ENCODE data around the gene HOXD13.

HOXD13 gene

DNA sequence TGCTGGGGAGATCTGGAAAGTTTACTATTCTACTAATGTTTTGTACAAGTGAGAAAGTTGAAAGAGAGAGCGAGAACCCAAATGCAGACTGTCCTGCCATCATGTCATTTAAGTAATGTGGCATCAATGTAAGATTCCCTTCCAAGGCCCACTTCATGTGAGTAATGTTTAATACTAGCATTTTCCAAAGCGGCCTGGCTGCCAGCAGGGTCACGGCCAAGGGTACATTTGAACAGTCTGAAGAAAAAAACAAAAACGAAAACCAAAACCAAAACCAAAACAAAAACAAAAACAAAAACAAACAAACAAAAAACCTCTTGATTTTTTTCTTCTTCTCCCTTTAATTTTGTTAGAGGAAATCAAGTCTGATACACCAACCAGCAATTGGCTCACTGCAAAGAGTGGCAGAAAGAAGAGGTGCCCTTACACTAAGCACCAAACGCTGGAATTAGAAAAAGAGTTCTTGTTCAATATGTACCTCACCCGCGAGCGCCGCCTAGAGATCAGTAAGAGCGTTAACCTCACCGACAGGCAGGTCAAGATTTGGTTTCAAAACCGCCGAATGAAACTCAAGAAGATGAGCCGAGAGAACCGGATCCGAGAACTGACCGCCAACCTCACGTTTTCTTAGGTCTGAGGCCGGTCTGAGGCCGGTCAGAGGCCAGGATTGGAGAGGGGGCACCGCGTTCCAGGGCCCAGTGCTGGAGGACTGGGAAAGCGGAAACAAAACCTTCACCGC lies 26.2 kb downstream of the HOXD13 start:
- H3K9me2 ChIP-seq (replicated peaks; ENCODE audit: control insufficient read depth, low read length): no peaks in the 10 kb centered on the region
- no peaks in the 10 kb centered on the region for H3K79me2 ChIP-seq (ENCODE audit: control insufficient read depth, low read length)
- H3K9me3 ChIP-seq (ENCODE audit: control insufficient read depth, insufficient read depth, low read length): no peaks in the 10 kb centered on the region
- H3K4me1 ChIP-seq (ENCODE audit: control insufficient read depth, low read length): no peaks in the 10 kb centered on the region
- no peak overlapping the region for H3K4me3 ChIP-seq (ENCODE audit: low read length)
- H3K27me3 ChIP-seq (ENCODE audit: control insufficient read depth, low read length): peaks cover 14% of the 10 kb centered on the region
- TF ChIP-seq EZH2phosphoT487 (IDR thresholded peaks at IDR 0.05; ENCODE audit: borderline replicate concordance, low read length): no peak
- TF ChIP-seq, protein P1, sequence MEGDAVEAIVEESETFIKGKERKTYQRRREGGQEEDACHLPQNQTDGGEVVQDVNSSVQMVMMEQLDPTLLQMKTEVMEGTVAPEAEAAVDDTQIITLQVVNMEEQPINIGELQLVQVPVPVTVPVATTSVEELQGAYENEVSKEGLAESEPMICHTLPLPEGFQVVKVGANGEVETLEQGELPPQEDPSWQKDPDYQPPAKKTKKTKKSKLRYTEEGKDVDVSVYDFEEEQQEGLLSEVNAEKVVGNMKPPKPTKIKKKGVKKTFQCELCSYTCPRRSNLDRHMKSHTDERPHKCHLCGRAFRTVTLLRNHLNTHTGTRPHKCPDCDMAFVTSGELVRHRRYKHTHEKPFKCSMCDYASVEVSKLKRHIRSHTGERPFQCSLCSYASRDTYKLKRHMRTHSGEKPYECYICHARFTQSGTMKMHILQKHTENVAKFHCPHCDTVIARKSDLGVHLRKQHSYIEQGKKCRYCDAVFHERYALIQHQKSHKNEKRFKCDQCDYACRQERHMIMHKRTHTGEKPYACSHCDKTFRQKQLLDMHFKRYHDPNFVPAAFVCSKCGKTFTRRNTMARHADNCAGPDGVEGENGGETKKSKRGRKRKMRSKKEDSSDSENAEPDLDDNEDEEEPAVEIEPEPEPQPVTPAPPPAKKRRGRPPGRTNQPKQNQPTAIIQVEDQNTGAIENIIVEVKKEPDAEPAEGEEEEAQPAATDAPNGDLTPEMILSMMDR (IDR thresholded peaks at IDR 0.05; ENCODE audit: low read depth, low read length, poor library complexity, severe bottlenecking): peak; percentile 73
- H3F3A ChIP-seq (ENCODE audit: control insufficient read depth, insufficient read depth): no peaks in the 10 kb centered on the region
- H3K4me2 ChIP-seq (ENCODE audit: low read length): no peak overlapping the region
- no peaks in the 10 kb centered on the region for H3K36me3 ChIP-seq (ENCODE audit: control insufficient read depth, low read length)
- H4K20me1 ChIP-seq (ENCODE audit: control insufficient read depth, insufficient read depth, low read depth, low read length): no peaks in the 10 kb centered on the region
- no peak overlapping the region for H3K27ac ChIP-seq (ENCODE audit: low read depth, low read length)

DNA sequence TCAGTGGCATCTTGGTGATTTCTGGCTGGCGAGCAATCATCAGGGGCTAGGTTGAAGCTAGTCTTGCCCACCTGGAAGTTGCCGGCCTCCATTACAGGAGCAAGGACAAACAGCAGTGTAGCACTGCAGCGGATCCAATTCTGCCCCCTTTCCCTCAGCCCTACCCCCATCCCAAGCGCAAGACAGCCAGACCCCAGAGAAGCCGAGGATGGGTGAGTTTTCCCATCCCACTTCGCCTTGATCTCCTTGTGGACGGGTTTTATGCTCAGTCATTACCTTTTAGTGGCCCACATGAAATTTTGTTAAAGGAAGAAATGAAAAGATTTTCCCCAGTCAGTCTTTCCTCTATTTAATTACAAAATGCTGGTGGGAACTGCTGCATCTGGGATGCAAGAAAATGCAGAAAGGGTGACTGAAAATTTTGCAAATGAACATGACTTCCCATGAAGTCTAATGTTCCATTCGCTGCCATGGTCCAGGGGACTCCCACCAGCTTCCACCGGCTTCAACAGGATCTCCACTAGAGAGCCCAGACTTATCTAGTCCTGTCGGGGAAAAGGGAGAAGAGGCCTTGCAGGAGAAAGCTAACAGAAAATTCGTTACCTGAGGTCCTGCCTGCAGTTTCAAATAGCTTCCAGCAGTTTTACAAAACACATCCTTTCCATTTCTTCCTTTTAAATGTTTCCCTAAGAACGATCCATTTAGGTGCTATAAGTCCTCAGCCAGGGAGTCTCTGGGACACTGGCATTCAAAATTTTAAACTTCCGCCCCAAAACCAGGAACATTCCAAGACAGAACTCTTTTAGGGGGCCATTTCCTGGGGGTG lies 28.1 kb downstream of the HOXD13 start:
- no peak overlapping the region for H3K4me2 ChIP-seq (ENCODE audit: low read length)
- H3K27me3 ChIP-seq (ENCODE audit: control insufficient read depth, low read length): 0 out of 2 replicates have a peak, but pooled peaks cover 2% of the 10 kb centered on the region

DNA sequence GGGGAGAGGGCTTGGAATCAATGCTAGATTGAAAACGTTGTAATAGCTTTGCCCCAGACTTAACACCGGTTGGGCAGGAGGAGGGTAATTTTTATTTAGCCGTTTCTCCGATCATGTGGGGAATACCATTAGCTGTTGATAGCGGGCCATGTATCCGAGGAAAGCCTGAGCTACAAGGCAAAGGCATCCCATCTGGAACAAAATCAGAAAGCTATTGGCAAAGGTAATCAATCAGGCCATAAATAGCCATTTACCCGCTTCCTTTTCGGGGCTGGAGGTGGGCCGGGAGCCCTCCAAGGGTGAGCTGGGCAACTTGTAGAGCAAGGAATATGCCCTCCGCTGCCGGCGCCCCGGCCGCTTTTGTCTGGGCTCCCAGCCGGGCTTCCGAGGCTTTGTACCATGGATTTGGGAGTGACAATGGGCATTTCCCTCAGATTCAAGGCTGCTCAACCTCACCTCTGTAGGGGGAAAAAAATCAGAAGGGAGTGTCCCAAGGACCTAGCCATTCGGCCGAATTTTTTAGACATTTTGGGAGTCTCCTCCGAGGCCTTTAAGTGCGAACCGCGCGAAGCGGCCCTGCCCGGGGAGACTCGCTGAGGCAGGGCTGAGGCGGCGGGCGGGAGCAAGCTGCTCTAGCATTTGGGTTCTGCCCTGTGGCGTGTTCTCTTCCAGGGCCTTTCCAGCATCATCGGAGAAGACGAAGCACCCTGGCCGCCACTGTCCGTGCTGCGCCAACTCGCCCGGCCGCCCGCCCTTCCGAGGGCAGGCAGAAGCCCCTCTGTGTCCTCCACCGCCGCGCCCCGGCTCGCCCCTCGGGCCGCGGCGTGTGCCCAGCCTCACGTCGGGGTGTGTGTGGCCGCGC lies 28.9 kb downstream of the HOXD13 start:
- Histone ChIP-seq H3K4me2 (ENCODE audit: low read length) (no peak overlapping the region), H4K20me1 (ENCODE audit: control insufficient read depth, insufficient read depth, low read depth, low read length) (no peaks in the 10 kb centered on the region), H3K9me2 (replicated peaks; ENCODE audit: control insufficient read depth, low read length) (no peaks in the 10 kb centered on the region), H3K27ac (ENCODE audit: low read depth, low read length) (no peak overlapping the region), H3F3A (ENCODE audit: control insufficient read depth, insufficient read depth) (no peaks in the 10 kb centered on the region), H3K4me3 (ENCODE audit: low read length) (no peak overlapping the region), H3K36me3 (ENCODE audit: control insufficient read depth, low read length) (no peaks in the 10 kb centered on the region), H3K79me2 (ENCODE audit: control insufficient read depth, low read length) (no peaks in the 10 kb centered on the region), H3K27me3 (ENCODE audit: control insufficient read depth, low read length) (peaks cover 5% of the 10 kb centered on the region; the same call in 1 of the 2 replicates), H3K4me1 (ENCODE audit: control insufficient read depth, low read length) (no peaks in the 10 kb centered on the region), H3K9me3 (ENCODE audit: control insufficient read depth, insufficient read depth, low read length) (no peaks in the 10 kb centered on the region)
- TF ChIP-seq, protein P1 (IDR thresholded peaks at IDR 0.05; ENCODE audit: low read depth, low read length, poor library complexity, severe bottlenecking): no peak
- no peak for TF ChIP-seq EZH2phosphoT487 (IDR thresholded peaks at IDR 0.05; ENCODE audit: borderline replicate concordance, low read length)

More for the DNA sequence above, 28.1 kb downstream of the HOXD13 start:
- Histone ChIP-seq H3K4me3 (ENCODE audit: low read length) (no peak overlapping the region), H3K9me3 (ENCODE audit: control insufficient read depth, insufficient read depth, low read length) (no peaks in the 10 kb centered on the region), H3K4me1 (ENCODE audit: control insufficient read depth, low read length) (no peaks in the 10 kb centered on the region), H3K27ac (ENCODE audit: low read depth, low read length) (no peak overlapping the region), H3K36me3 (ENCODE audit: control insufficient read depth, low read length) (no peaks in the 10 kb centered on the region), H4K20me1 (ENCODE audit: control insufficient read depth, insufficient read depth, low read depth, low read length) (no peaks in the 10 kb centered on the region), H3K79me2 (ENCODE audit: control insufficient read depth, low read length) (no peaks in the 10 kb centered on the region), H3K9me2 (replicated peaks; ENCODE audit: control insufficient read depth, low read length) (no peaks in the 10 kb centered on the region), H3F3A (ENCODE audit: control insufficient read depth, insufficient read depth) (no peaks in the 10 kb centered on the region)
- TF ChIP-seq EZH2phosphoT487 (IDR thresholded peaks at IDR 0.05; ENCODE audit: borderline replicate concordance, low read length): no peak
- TF ChIP-seq, protein P1 (IDR thresholded peaks at IDR 0.05; ENCODE audit: low read depth, low read length, poor library complexity, severe bottlenecking): no peak
